GM12874 (cell line): ENCODE data around the gene NAALADL2.

Experiments used
- CTCF ChIP-seq: IDR thresholded peaks from 2 replicates; pipeline ENCODE4 v1.5.1; 2011; ENCODE audit warnings: low read depth, mild to moderate bottlenecking, control low read depth, low read length, moderate library complexity; ENCODE audit not compliant: insufficient read depth

The NAALADL2 gene

GRCh38 chr3:175656461-175656860 lies 797.3 kb downstream of the NAALADL2 start:
- no peak for TF ChIP-seq CTCF

- TF ChIP-seq CTCF, result no peak
These were observed 800.7 kb downstream of the NAALADL2 start for GRCh38 chr3:175659670-175660350.

- no peak for TF ChIP-seq CTCF
These were observed 803.7 kb downstream of the NAALADL2 start for GRCh38 chr3:175662815-175663214.

GRCh38 chr3:175664911-175665310 lies 805.8 kb downstream of the NAALADL2 start:
- TF ChIP-seq CTCF, result no peak

- TF ChIP-seq CTCF, result no peak
These were observed 809.2 kb downstream of the NAALADL2 start for GRCh38 chr3:175668300-175668699.

- TF ChIP-seq CTCF, result no peak
These were observed 811.4 kb downstream of the NAALADL2 start for GRCh38 chr3:175670557-175670956.

GRCh38 chr3:175672119-175672689 lies 813.1 kb downstream of the NAALADL2 start:
- no peak for TF ChIP-seq CTCF
